ENCODE data around the gene GGPS1.

DNA sequence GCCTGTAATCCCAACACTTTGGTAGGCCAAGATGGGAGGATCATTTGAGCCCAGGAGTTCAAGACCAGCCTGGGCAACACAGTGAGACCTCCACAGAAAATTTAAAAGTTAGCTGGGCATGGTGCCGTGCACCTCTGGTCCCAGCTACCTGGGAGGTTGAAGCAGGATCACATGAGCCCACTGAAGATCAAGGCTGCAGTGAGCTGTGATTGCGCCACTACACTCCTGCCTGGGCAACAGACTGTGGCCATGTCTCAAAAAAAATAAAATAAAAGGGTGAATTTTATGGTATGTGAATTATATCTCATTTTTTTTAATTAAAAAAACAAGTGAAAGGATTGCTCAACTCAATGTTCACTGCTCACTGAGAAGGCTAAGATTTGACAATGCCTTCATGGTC lies 9.1 kb upstream of the GGPS1 start:
- TF ChIP-seq, protein P1, sequence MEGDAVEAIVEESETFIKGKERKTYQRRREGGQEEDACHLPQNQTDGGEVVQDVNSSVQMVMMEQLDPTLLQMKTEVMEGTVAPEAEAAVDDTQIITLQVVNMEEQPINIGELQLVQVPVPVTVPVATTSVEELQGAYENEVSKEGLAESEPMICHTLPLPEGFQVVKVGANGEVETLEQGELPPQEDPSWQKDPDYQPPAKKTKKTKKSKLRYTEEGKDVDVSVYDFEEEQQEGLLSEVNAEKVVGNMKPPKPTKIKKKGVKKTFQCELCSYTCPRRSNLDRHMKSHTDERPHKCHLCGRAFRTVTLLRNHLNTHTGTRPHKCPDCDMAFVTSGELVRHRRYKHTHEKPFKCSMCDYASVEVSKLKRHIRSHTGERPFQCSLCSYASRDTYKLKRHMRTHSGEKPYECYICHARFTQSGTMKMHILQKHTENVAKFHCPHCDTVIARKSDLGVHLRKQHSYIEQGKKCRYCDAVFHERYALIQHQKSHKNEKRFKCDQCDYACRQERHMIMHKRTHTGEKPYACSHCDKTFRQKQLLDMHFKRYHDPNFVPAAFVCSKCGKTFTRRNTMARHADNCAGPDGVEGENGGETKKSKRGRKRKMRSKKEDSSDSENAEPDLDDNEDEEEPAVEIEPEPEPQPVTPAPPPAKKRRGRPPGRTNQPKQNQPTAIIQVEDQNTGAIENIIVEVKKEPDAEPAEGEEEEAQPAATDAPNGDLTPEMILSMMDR (IDR thresholded peaks at IDR 0.05) = no peak
- TF ChIP-seq POLR2A (IDR thresholded peaks at IDR 0.05) = no peak
